Measurements from ENCODE around the gene CTNND2.
"Not testable (repeated sequence)": the region's sequence is repeated elsewhere in the genome, so short reads cannot be mapped to it uniquely, and the experiment has no call there.

The CTNND2 gene

DNA sequence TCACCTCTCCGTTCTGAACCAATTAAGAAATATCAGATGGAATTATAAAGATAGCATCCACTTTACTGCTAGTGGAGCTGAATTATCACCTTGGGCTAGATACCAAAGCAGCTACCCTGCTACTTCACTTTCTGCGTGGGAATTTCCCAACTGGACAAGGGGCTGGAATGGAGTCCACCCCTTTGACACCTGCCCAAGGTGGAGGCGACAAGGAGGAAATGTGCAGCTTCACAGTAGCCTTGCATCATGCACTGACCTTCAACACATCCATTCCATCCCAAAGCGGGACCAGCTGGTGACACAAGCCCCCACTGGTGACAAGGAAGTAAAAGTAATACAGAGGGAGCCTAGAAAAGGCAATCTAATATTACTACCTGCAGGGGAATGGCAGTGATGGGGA is 30.7 kb downstream of the CTNND2 start:
- no peak for DNase-seq (ENCODE audit: low spot score)

DNA sequence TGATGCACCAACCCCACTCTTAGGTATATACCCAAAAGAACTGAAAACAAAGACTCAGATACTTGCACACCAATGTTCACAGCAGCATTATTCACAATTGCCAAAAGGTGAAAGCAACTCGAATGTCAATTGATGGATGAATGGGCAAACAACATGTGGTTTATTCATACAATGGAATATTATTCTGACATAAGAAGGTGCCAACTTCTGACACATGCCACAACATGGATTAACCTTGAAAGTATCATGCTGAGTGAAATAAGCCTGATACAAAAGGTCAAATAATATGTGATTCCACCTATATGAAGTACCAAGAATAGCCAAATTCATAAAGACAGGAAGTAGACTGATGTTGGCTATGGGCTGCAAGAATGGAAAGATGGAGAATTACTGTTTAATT is 35.0 kb downstream of the CTNND2 start:
- DNase-seq (ENCODE audit: low spot score), result no peak

GRCh38 chr5:11863911-11864310 is 40.3 kb downstream of the CTNND2 start:
- DNase-seq (ENCODE audit: low spot score), result no peak

GRCh38 chr5:11857391-11857790 is 46.9 kb downstream of the CTNND2 start:
- no peak for DNase-seq (ENCODE audit: low spot score)

- DNase-seq (ENCODE audit: low spot score), result no peak
Measured at GRCh38 chr5:11854936-11855335, 49.3 kb downstream of the CTNND2 start.

GRCh38 chr5:11853796-11854195 is 50.5 kb downstream of the CTNND2 start:
- no peak for DNase-seq (ENCODE audit: low spot score)

DNA sequence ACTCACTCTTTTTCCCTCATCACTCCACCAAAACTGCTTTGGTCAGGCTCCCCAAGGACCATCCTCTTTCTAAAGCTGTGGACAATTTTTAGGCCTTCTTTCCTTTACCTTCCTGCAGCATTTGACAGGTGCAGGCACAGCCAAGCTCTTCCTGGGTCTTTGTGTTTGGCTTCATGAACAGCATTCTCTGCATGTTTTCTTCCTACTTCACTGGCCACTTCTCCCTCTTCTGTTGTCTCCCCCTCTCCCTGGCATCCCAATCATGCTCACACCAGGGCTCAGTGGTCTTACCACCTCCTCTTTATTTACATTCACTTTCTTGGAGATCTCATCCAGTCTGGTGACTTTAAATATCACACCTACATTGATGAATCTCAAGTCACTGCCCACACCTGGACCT is 51.1 kb downstream of the CTNND2 start:
- no peak for DNase-seq (ENCODE audit: low spot score)

GRCh38 chr5:11852717-11853087 is 51.5 kb downstream of the CTNND2 start:
- no peak for DNase-seq (ENCODE audit: low spot score)

DNA sequence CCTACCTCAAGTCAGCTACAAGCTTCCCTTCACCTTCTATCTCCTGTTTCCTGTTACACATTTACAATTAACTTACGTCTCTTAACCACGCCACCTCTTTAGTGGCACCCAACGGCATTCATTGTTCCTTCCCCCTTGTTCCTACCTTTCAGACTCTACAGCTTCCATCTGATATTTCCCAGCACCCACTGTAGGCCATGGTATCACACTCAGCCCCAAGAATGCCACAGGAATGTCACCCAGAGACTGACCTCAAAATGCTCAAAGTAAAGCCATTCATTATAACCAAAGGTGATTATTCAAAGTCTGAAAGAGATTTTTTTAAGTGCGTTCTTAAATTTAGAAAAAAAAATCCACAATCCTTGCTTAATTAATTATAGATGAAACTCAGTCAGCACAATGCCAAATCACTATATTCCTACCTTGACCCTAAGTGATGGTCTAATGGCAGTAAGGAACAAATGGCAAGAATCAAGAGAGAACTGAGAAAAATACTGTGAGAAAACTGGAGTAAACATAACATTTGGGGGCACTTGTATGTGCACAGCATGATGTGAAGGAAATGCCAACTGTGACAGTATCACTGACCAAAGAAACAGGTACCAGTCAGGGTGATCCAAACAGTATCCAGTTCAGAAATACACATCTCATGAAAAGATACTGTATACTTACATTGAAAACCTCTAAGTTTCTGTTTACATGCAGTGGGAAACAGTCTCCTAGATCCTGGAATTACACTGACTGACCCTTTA is 52.1 kb downstream of the CTNND2 start:
- no peak for DNase-seq (ENCODE audit: low spot score)

- DNase-seq (ENCODE audit: low spot score), result no peak
Measured at GRCh38 chr5:11851416-11851815, 52.8 kb downstream of the CTNND2 start.

GRCh38 chr5:11828566-11828965 is 75.7 kb downstream of the CTNND2 start:
- not testable (repeated sequence) for DNase-seq (ENCODE audit: low spot score)

- DNase-seq (ENCODE audit: low spot score), result no peak
Measured at GRCh38 chr5:11822598-11822997, 81.6 kb downstream of the CTNND2 start.

GRCh38 chr5:11815916-11816315 is 88.3 kb downstream of the CTNND2 start:
- DNase-seq (ENCODE audit: low spot score), result no peak

GRCh38 chr5:11815481-11815880 is 88.8 kb downstream of the CTNND2 start:
- no peak for DNase-seq (ENCODE audit: low spot score)

- no peak for DNase-seq (ENCODE audit: low spot score)
Measured at GRCh38 chr5:11814373-11814772, 89.9 kb downstream of the CTNND2 start.

GRCh38 chr5:11809407-11809806 is 94.8 kb downstream of the CTNND2 start:
- no peak for DNase-seq (ENCODE audit: low spot score)

DNA sequence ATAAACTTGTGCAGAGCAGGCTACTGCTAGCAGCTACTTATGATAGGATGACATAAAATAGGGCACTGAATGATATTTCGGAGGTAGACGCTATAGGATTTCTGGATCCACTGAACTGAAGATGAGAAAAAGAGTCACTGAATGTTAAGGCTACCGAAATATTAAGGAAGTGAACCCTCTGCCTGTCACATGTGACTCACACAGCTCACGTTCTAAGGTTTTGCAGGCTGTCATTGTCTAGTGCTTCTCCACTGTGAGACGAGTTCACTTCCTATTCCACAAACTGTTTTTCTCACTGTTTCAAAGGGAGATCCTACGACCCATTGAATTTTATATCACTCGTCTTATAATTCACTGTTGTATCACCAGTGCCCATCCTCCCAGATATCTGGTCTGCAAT is 100.8 kb downstream of the CTNND2 start:
- DNase-seq (ENCODE audit: low spot score), result no peak

DNA sequence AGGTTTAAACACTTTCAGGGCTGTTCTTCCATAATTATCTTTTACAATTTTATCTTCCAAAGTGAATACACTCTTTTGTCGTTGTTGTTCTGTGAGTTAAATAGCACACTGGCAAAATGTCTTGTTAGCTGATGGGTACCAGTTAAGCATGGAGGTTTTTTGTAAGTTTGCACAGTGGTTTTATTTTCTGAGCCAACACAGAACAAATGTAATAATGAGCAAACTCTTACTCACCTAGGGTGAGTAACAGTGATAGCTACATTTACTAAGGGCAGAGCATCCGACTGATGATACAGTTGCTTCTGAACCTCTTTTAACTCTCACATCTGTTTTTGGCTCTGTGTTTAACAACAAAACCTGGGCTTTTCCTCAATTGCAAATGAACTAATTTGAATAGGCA is 103.2 kb downstream of the CTNND2 start:
- no peak for DNase-seq (ENCODE audit: low spot score)

DNA sequence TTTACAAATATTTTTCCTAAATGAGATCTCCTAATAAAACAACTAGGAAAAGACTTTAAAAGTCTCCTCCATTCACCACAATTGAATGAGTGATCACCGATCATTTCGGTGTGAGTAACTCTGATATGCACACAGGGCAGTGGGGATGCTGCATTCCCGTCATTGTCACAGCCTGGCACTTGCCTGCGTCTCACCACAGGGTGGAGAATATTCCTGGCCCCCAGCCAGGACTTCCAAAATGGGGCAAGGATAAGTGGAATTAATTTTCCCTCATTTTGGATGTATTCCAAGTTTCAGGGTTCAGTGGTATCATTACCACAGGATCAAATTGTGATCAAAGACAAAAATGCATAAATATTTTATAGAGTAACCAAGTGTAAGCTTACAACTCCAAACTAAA is 107.1 kb downstream of the CTNND2 start:
- no peak for DNase-seq (ENCODE audit: low spot score)

DNA sequence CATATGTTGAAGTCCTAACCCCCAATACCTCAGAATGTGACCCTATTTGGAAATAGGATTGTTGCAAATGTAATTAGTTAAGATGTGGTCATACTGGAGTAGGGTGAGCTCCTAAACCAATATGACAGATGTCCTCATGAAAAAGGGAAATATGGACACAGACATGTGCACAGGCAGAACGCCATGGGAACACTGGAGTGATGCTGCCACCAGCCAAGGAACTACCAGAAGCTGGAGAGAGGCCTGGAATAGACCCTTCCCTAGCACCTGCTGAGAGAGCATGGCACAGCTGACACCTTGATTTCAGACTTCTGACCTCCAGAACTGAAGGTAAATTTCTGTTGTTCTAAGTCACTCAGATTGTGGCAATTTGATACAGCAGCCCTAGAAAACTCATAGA is 110.8 kb downstream of the CTNND2 start:
- DNase-seq (ENCODE audit: low spot score), result no peak

DNA sequence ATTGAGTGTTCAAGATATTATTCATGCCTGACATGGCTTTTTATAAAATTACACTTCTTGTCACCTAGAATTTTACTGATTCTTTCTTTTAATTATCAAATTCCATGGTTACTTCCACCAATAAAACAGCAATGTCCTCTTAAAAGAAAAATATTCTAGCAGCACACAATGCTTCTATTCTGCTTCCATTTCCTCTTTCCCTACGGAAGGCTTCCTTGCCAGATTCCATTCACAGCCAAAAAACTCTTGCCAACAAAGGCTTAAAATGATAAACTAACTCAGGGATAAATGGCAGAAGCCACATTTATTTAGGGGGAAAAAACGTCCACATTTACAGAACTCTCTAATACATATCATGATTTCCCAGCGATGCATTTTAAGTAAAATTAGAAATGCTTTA is 111.6 kb downstream of the CTNND2 start:
- DNase-seq (ENCODE audit: low spot score), result no peak

DNA sequence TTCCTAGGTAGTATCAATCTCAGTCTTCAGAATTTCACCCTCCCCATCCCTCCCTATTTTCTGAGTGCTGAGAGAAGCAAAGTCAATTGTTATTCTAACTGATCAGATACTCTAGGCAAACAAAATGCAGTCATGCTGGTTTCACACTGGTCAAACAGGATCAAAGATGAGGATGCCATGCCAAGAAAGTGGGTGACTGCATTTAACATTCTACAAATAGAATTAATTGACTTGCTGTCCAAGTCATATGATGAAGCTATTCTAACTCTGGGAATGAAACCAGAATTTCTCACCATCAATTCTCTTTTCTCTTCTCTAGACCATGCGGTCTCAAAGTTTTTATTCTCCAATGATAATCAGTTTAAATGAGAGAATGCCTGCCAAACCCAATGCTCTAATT is 112.5 kb downstream of the CTNND2 start:
- DNase-seq (ENCODE audit: low spot score), result no peak

DNA sequence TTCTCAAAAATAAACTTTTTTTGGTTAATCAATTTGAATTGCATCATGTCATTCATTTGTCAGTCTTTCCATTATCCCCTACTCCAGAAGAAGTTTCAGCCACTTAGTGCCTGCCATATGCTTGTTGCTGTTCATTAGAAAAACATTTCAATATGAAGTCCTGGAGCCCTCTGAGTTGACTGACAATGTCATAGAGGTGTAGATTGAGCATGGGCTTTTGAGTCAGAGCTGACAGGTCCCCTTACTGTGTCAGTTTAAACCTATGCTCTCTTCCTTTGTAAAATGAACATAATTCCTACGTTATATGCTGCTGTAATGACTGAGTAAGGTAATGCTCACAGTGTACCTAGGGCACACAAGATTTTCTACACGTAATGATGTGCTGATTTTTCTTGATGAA is 114.0 kb downstream of the CTNND2 start:
- no peak for DNase-seq (ENCODE audit: low spot score)

GRCh38 chr5:11785771-11786352 is 118.4 kb downstream of the CTNND2 start:
- DNase-seq (ENCODE audit: low spot score), result no peak
